HepG2 (cell line): ENCODE results near the gene IZUMO4. TPM values are rescaled to one million over a fixed set of nuclear protein-coding genes. Genes with fewer than 3 reads are reported as not detected.

Experiments
- CEBPB ChIP-seq: IDR thresholded peaks from 2 replicates; pipeline ENCODE4 v1.6.1; 2011; ENCODE audit warnings: low read depth, low read length, improper control_type of control experiment, borderline replicate concordance
- FOXJ3 ChIP-seq: sonication (generic); formaldehyde crosslinking; IDR thresholded peaks from 2 replicates; pipeline ENCODE4 v1.4.0; 2020; ENCODE audit warnings: missing genetic modification reagents, mild to moderate bottlenecking, borderline replicate concordance
- KDM2A ChIP-seq: sonication (generic); formaldehyde crosslinking; IDR thresholded peaks from 2 replicates; pipeline ENCODE4 v1.4.0; 2020; ENCODE audit warnings: low read depth, missing genetic modification reagents, borderline replicate concordance
- TARDBP ChIP-seq: sonication (generic); formaldehyde crosslinking; IDR thresholded peaks from 2 replicates; pipeline ENCODE4 v1.8.0; 2022; ENCODE audit warnings: mild to moderate bottlenecking, missing genetic modification reagents
- ZFP62 ChIP-seq: sonication (generic); formaldehyde crosslinking; IDR thresholded peaks from 2 replicates; pipeline ENCODE4 v1.4.0; 2020; ENCODE audit warnings: missing genetic modification reagents
- ZNF510 ChIP-seq: sonication (generic); formaldehyde crosslinking; IDR thresholded peaks from 2 replicates; pipeline ENCODE4 v1.4.0; 2020; ENCODE audit warnings: low read depth, mild to moderate bottlenecking, missing genetic modification reagents
- ZNF577 ChIP-seq: sonication (generic); formaldehyde crosslinking; IDR thresholded peaks from 2 replicates; pipeline ENCODE4 v1.4.0; 2020; ENCODE audit warnings: mild to moderate bottlenecking, low read depth, missing genetic modification reagents, borderline replicate concordance
- ZNF713 ChIP-seq: sonication (generic); formaldehyde crosslinking; IDR thresholded peaks from 2 replicates; pipeline ENCODE4 v1.4.0; 2020; ENCODE audit warnings: mild to moderate bottlenecking, missing genetic modification reagents
- polyA plus RNA-seq, 8 experiments: library from polyadenylated mRNA; depleted of rRNA in 3 of 8; stranded (reverse) in 7 of 8; unstranded in 1 of 8; fragments of >200 nt; fragmentation: Illumina TruSeq in 4 of 8; extraction: Trizol in 4 of 8; gene quantifications; 2 replicates each; pipeline versions ENCODE4 v1.2.1 to v1.2.3, GENCODE V29; 2011 to 2016; ENCODE audit warnings: low read depth in 4 of 8, missing spikeins in 1 of 8, mixed read lengths in 1 of 8; ENCODE audit not compliant: insufficient read depth in 1 of 8
- total RNA-seq, 5 experiments: library from RNA; depleted of rRNA; stranded (reverse); fragments of >200 nt; fragmentation: Illumina TruSeq; extraction: Trizol; gene quantifications; 2 replicates each; pipeline ENCODE4 v1.2.3, GENCODE V29; 2016; ENCODE audit warnings: low read depth in 1 of 5
- TF ChIP-seq, protein P1 (sequence below), 2 experiments: fragments of 450-650 bp in 1 of 2; sonication (generic) in 1 of 2; formaldehyde crosslinking in 1 of 2; IDR thresholded peaks; 2 replicates each; pipeline versions ENCODE4 v1.6.1 to v1.8.0; 2016 to 2022; ENCODE audit warnings: antibody characterized with exemption in 1 of 2, mild to moderate bottlenecking in 1 of 2, missing genetic modification reagents in 1 of 2
- TF ChIP-seq, protein P2 (sequence below): fragments of 450-650 bp; IDR thresholded peaks from 2 replicates; pipeline ENCODE4 v1.6.1; 2017; ENCODE audit warnings: mild to moderate bottlenecking
- TF ChIP-seq, protein P3 (sequence below): sonication (generic); formaldehyde crosslinking; IDR thresholded peaks from 2 replicates; pipeline ENCODE4 v1.4.0; 2020; ENCODE audit warnings: missing genetic modification reagents

Gene IZUMO4
- total and polyA plus RNA-seq, 2 of the 13 experiments (the other 11 are each of a cell fraction or from before 2014, with no cell fraction given), result 0.77 to 3.9 TPM

DNA sequence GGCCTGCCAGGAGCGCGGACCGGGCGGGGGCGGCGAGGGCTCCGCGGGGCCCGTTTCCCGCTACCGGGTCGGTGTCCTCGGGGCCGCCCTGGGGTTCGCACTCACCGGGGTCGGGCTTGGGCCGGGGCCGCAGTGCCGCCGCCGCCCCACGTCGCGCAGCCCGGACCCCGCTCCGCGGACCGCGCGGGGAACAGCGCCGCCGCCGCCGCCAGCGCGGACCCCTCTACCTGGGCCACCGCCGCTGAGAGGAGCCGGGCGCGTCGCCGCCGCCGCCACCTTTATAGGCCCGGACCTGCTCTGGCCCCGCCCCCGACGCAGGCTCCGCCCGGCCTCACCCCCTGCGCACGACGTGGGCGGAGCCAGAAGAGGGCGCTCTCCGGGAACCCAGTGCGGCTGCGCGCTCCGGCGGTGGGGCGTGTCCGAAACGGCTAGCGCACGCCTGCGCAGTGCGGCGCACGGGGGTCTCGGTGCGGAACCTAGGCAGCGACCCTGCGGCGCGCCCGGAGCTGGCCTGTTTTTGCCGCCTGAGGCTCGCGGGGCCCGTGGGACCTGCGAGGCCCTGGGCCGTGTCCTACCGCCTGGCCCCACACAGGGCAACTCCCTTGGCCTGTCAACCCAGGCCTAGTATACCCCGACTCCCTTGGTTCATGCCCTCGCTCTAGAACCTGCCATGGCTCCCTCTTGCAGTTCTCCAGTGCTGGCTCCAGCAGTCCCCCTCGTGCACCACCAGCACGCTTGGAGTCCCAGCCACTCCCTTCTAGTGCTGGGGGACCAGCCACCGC is 45.5 kb upstream of the IZUMO4 start, which contains the start of gene MKNK2 (continued):
- TF ChIP-seq, protein P1, sequence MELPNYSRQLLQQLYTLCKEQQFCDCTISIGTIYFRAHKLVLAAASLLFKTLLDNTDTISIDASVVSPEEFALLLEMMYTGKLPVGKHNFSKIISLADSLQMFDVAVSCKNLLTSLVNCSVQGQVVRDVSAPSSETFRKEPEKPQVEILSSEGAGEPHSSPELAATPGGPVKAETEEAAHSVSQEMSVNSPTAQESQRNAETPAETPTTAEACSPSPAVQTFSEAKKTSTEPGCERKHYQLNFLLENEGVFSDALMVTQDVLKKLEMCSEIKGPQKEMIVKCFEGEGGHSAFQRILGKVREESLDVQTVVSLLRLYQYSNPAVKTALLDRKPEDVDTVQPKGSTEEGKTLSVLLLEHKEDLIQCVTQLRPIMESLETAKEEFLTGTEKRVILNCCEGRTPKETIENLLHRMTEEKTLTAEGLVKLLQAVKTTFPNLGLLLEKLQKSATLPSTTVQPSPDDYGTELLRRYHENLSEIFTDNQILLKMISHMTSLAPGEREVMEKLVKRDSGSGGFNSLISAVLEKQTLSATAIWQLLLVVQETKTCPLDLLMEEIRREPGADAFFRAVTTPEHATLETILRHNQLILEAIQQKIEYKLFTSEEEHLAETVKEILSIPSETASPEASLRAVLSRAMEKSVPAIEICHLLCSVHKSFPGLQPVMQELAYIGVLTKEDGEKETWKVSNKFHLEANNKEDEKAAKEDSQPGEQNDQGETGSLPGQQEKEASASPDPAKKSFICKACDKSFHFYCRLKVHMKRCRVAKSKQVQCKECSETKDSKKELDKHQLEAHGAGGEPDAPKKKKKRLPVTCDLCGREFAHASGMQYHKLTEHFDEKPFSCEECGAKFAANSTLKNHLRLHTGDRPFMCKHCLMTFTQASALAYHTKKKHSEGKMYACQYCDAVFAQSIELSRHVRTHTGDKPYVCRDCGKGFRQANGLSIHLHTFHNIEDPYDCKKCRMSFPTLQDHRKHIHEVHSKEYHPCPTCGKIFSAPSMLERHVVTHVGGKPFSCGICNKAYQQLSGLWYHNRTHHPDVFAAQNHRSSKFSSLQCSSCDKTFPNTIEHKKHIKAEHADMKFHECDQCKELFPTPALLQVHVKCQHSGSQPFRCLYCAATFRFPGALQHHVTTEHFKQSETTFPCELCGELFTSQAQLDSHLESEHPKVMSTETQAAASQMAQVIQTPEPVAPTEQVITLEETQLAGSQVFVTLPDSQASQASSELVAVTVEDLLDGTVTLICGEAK (IDR thresholded peaks at IDR 0.05), result no peak
- TF ChIP-seq, protein P1 (CRISPR knock-in tag; IDR thresholded peaks at IDR 0.05), result peak; percentile 91
- TF ChIP-seq ZNF713 (CRISPR knock-in tag), result 0 out of 2 replicates have a peak, but pooled peaks have one; percentile 28
- TF ChIP-seq ZNF510, result no peak
- no peak; the same call in 1 of the 2 replicates for TF ChIP-seq TARDBP
- peak; percentile 46; the same call in 1 of the 2 replicates for TF ChIP-seq KDM2A (CRISPR knock-in tag)
- TF ChIP-seq CEBPB, result no peak
- no peak for TF ChIP-seq FOXJ3 (CRISPR knock-in tag)
- TF ChIP-seq, protein P2, sequence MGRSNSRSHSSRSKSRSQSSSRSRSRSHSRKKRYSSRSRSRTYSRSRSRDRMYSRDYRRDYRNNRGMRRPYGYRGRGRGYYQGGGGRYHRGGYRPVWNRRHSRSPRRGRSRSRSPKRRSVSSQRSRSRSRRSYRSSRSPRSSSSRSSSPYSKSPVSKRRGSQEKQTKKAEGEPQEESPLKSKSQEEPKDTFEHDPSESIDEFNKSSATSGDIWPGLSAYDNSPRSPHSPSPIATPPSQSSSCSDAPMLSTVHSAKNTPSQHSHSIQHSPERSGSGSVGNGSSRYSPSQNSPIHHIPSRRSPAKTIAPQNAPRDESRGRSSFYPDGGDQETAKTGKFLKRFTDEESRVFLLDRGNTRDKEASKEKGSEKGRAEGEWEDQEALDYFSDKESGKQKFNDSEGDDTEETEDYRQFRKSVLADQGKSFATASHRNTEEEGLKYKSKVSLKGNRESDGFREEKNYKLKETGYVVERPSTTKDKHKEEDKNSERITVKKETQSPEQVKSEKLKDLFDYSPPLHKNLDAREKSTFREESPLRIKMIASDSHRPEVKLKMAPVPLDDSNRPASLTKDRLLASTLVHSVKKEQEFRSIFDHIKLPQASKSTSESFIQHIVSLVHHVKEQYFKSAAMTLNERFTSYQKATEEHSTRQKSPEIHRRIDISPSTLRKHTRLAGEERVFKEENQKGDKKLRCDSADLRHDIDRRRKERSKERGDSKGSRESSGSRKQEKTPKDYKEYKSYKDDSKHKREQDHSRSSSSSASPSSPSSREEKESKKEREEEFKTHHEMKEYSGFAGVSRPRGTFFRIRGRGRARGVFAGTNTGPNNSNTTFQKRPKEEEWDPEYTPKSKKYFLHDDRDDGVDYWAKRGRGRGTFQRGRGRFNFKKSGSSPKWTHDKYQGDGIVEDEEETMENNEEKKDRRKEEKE, result no peak
- no peak for TF ChIP-seq ZNF577 (CRISPR knock-in tag)
- TF ChIP-seq ZFP62 (CRISPR knock-in tag), result no peak
- TF ChIP-seq, protein P3, sequence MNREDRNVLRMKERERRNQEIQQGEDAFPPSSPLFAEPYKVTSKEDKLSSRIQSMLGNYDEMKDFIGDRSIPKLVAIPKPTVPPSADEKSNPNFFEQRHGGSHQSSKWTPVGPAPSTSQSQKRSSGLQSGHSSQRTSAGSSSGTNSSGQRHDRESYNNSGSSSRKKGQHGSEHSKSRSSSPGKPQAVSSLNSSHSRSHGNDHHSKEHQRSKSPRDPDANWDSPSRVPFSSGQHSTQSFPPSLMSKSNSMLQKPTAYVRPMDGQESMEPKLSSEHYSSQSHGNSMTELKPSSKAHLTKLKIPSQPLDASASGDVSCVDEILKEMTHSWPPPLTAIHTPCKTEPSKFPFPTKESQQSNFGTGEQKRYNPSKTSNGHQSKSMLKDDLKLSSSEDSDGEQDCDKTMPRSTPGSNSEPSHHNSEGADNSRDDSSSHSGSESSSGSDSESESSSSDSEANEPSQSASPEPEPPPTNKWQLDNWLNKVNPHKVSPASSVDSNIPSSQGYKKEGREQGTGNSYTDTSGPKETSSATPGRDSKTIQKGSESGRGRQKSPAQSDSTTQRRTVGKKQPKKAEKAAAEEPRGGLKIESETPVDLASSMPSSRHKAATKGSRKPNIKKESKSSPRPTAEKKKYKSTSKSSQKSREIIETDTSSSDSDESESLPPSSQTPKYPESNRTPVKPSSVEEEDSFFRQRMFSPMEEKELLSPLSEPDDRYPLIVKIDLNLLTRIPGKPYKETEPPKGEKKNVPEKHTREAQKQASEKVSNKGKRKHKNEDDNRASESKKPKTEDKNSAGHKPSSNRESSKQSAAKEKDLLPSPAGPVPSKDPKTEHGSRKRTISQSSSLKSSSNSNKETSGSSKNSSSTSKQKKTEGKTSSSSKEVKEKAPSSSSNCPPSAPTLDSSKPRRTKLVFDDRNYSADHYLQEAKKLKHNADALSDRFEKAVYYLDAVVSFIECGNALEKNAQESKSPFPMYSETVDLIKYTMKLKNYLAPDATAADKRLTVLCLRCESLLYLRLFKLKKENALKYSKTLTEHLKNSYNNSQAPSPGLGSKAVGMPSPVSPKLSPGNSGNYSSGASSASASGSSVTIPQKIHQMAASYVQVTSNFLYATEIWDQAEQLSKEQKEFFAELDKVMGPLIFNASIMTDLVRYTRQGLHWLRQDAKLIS (CRISPR knock-in tag), result no peak
